HG02981 (cell line): ENCODE data around the gene MED12L.

Experiments used
- ATAC-seq: cut with Tn5 transposase; IDR thresholded peaks from one replicate; pipeline ENCODE4 v1.9.1; 2021; ENCODE audit warnings: mild to moderate bottlenecking, moderate library complexity; ENCODE audit not compliant: unreplicated experiment

The MED12L gene

DNA sequence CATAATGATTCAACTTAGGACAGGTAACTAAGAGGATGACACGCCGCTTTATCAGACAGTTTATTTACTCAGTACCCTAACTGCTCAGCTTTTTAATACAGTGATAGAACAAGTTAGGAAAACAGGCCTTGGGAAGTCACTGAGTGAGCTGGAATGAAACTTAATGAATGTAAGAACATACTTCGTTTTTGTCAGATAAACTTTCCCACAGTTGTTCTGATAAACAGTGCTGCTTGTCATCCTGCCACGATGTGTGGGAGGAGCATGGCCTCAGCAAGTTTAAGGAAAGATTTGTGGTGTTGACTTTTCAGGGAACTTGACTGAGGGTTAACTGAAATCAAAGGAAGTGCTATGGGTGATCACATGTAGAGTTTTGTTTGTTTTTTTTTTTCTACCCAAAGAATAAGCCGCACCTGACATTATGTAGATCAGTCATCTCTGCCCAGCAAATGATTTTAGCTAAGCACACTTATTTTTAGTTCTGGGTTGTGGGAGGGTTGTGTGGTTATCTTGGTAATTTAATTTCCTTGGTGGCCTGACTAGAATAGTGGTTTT, 198.5 kb downstream of the MED12L start:
- ATAC-seq: no peak

DNA sequence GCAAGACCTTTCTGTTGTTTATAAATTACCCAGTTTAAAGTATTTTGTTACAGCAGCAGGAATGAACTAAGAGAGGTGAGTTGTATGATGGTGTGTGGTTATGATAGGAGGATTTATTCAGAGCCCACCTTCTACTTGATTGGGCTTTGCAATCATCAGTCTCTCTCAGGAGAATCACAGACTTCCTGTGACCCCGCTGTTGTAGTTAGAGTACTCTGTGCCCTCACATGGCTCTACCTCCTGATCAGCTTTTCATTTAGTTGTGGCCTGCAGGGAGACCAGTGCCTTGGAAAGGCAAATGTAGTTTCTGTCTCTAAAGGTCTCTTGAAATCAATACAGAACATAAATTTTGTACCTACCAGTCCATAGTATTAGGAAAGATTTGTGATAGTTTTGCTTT, 200.5 kb downstream of the MED12L start:
- no peak for ATAC-seq

DNA sequence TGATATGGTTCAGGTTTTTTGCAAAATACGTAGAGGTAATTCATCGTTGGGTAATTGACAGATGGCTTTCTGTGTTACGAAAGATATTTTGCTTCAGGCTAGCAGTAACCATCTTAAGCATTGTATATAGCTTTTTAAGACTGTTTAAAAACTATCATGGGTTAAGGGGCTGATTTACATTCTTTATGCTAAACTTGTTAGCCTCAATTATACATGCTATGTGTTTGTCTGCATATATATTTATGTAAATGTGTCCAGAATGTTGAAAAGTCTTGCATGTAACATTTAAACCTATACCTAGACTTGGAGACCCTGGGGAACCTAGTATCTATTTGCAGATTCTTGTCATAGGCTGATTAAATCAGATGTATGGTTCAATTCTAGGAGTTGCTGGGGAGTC, 204.0 kb downstream of the MED12L start:
- no peak for ATAC-seq

DNA sequence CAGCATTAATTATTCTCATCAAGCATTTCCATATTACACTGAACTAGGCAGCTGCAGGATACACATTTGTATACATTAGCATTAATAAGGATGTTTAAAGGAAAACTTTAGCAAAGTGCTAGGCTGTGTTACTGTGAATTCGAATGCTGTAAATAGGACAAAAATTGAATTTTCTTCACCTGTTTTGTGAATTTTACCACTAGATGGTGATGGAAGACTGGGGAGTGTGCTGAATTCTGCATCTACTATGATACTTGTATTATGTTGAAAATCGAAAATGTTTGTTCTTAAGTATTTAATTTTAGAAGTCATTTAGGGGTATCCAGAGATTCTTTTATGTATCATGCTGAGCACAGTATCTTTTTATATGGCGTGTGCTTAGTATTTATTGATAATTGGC, 205.2 kb downstream of the MED12L start:
- ATAC-seq: no peak

GRCh38 chr3:151293127-151293526, 207.7 kb downstream of the MED12L start:
- no peak for ATAC-seq

DNA sequence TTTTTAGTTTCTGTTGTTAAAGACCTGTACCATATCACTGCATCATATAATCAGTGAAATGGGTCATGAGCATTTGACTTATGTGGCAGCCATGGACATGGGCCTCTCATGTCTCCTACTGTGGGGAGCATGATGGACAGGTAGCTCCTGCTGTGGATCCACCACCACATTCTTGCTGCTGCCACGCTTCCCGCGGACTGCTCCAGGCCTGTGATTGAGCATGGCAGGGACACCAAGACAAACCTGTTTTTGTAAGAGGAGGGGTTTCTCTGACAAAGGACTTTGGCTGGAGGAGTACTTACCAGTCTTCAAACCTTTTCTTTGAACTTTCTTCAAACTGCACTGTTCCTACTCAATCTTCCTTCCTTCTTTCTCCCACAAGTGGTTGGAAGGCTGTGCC, 210.8 kb downstream of the MED12L start:
- no peak for ATAC-seq

DNA sequence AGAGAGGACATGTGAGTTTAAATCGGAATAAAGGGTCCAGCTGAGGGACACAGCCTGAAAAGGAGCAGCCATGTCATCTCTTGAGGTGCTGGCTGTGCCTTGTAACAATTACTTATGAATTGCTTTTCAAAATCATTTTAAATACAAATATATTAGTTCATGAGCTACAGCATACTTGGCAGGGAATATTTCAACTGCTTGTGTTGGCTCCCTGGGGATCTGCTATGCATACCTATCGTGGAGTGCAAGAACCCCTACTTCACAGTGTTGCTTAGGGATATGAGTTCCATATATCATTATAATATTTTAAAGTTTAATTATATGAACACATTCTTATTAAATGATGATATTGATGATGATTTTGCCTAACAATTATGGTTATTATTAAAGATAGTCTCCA, 212.0 kb downstream of the MED12L start:
- no peak for ATAC-seq

- ATAC-seq: no peak
These were observed 213.5 kb downstream of the MED12L start for GRCh38 chr3:151299006-151299405.

DNA sequence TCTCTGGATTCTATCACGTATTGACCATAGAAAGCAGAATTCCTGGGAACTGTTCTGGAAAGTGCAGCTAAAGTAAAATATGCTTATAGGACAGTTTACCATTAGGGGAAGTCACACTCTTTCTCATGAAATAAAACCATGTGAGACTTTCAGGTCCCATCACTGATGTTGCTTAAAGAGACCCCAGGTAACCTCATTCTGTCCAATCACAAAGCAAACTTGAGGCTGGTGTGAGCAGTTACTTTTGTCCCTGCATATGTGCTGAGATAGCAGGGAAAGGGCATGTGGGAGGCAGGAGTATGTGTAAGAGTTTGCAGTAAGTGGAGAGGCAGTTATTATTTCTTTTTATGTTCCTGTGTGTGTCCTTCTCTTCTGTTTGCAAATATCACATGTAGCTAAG, 215.1 kb downstream of the MED12L start:
- no peak for ATAC-seq

DNA sequence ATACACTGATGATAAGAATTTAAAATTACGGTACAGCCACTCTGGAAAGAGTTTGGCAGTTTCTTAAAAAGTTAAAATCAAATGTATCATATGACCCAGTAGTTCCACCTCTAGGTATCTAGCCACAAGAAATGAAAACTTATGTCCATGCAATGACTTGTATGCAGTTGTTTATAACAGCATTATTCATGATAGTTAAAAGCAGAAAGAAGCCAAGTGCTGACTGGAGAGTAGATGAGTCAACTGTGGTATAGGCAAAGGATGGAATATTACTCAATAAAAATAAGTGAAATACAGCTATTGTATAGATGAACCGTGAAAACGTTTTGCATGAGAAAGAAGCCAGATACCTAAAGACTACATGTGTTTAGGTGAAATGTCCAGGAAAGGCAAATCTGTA, 216.3 kb downstream of the MED12L start:
- ATAC-seq: no peak

GRCh38 chr3:151303751-151304150, 218.3 kb downstream of the MED12L start:
- no peak for ATAC-seq

DNA sequence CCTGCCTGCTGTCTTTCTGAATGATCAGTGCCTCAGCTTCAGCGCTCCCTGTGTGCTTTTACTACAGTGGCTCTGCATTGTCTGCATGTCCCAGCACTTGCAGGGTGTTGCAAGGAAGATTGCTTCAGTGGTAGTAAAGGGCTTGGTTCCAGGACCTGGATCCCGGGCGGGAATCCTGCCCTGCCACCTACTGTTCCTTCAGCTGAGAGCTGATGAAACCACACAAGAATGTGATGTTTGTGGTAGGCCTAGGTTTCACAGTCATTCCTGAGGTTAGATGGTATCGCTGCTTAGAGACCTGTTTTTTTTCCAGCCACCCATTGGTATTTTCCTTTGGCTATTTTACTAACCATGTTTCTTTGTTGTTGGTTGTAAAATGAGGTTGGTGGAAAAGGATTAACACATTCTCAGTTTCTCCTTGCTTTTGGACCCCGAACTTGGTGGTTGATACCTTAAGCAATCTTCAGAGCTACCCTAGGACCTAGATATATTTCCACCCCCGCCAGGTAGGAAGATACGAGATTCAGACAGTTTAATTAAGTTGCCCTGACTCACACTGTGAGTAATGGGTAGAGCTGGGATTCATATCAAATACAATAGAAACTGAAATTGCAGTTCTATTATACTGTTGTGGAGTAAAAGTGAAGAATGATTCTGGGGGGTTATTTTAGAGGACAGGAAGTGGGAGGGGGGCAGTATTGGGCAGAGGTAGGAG, 219.8 kb downstream of the MED12L start:
- ATAC-seq: no peak

- no peak for ATAC-seq
These were observed 220.3 kb downstream of the MED12L start for GRCh38 chr3:151305775-151306151.

DNA sequence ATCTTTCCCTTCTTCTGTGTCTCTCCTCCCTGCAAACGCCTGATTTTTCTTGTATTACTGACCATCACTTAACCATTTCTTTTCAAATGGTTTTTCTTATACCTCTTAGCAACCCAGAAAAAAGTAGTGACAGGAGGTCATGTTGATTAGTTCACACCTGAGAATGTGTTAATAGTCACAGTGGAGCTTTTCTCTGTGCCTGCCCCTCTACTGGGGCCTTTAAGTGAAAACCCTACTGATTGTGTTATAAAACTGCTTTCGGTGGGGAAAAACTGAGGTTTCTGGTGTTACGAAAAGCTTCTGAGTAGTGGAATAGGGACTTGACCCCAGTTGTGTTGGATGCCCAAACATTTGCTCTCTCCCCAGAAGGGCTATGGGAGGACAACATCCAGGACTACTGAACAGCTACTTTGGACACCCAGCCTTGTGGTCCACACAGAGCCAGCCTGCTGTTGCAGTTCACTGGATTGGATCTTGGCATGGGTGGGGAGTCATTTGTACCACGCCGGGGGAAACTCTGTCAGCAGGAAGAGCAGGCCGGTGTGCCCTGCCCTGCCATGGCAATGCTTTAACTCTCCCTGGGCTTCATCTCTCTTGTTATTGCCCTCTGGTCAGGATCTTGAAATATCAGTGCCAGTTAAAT, 220.8 kb downstream of the MED12L start:
- no peak for ATAC-seq

GRCh38 chr3:151307131-151307530, 221.7 kb downstream of the MED12L start:
- no peak for ATAC-seq

- ATAC-seq: no peak
These were observed 222.4 kb downstream of the MED12L start for GRCh38 chr3:151307583-151308488.

- ATAC-seq: no peak
These were observed 224.1 kb downstream of the MED12L start for GRCh38 chr3:151309566-151309965.

GRCh38 chr3:151312972-151313371, 227.5 kb downstream of the MED12L start:
- ATAC-seq: no peak

DNA sequence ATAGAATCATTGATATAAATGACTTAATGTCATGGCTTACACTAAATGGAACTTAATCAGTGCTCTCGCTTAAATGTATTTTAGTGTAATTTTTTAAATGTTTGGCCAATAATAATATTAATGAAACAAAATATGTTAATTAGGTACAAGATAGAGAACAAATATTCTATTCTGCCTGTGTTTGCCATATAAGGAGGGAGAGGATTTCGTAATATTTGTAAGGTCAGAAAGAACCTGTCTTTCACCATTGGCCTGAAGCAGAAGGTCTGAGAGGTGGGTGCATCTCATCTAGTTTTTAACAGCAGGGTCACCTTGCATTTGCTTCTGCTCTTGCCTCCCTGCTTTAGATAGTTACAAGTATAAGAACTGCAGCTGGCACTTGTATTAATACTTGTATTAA, 228.7 kb downstream of the MED12L start:
- ATAC-seq: no peak

DNA sequence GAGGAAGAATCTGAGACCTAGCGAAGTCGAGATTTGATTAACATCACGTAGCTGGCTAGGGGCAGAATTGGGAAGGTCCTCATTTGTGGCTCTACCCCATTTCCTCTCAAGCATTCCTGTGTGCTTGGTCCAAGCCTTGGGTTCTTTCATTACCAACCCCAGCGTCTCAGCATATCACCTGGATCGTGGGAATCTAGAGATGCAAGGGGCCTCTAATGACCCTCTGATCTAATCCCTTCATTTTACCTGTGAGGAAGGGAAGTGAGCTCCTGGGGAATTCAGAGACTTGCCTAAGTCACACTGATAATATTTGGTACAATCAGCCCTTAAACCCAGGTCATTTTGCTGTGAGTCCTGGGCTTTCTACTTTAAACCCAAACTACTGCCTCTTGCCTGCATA, 229.1 kb downstream of the MED12L start:
- no peak for ATAC-seq

DNA sequence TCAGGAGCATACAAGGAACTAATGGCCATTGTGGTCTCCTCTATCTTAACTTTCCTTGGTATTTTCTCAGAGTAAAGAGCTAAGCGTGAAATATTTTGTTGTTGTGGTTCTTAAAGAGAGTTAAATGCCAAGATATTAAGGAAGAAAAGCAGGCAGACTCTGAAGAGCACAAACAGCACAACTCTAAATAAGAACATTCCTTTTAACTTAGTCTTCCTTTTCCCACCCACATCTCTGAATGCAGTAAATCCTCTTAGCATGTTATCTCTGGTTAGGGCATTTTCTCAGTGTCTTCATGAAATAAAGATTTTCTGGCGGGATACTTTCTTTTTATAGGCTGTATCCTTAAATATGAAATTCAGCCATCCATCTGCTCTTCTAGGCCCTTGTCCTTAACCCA, 229.7 kb downstream of the MED12L start:
- no peak for ATAC-seq

DNA sequence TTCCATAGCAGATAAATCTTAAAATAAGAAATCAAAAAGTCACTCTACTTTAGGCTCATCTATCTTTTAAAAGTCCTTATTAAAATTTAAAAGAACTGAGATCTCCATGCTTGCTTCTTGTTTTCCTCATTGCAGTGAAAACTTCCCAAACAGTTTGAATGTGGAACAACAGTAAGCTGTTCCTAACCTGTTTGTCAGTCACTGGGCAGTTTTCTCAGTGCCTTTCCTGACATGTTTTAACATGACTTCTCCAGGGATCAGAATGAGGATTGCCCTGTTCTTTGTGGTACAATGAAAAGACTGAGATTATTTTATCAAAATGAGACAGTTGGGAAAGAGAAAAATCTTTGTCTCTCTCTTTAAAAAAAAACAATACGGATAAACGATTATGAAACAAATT, 230.4 kb downstream of the MED12L start:
- ATAC-seq: no peak
